ENCODE measurements around the gene TGFBR1.
A peak's percentile ranks its signal among the peaks of the same experiment; 100 is the strongest.
"Not testable (repeated sequence)": the region's sequence is repeated elsewhere in the genome, so short reads cannot be mapped to it uniquely, and the experiment has no call there.

The TGFBR1 gene

GRCh38 chr9:99096409-99096808 is 8.5 kb upstream of the TGFBR1 start:
- no peak for TF ChIP-seq CTCF (IDR thresholded peaks at IDR 0.05; ENCODE audit: low read length, missing control alignments)
- H3K4me3 ChIP-seq (replicated peaks; ENCODE audit: low read depth, low read length), result no peak overlapping the region
- DNase-seq (ENCODE audit: low read depth), result no peak

- H3K4me3 ChIP-seq (replicated peaks; ENCODE audit: low read depth, low read length); DNase-seq (ENCODE audit: low read depth): not testable (repeated sequence)
Measured at GRCh38 chr9:99099806-99100585, 4.9 kb upstream of the TGFBR1 start.

GRCh38 chr9:99101271-99101670 is 3.6 kb upstream of the TGFBR1 start:
- no peak for DNase-seq (ENCODE audit: low read depth)
- no peak for TF ChIP-seq CTCF (IDR thresholded peaks at IDR 0.05; ENCODE audit: low read length, missing control alignments)

GRCh38 chr9:99101812-99102211 is 3.1 kb upstream of the TGFBR1 start:
- no peak overlapping the region for H3K4me3 ChIP-seq (replicated peaks; ENCODE audit: low read depth, low read length)
- TF ChIP-seq CTCF (IDR thresholded peaks at IDR 0.05; ENCODE audit: low read length, missing control alignments), result no peak
- no peak for DNase-seq (ENCODE audit: low read depth)

More at GRCh38 chr9:99101271-99101670, 3.6 kb upstream of the TGFBR1 start:
- H3K4me3 ChIP-seq (replicated peaks; ENCODE audit: low read depth, low read length), result no peak overlapping the region

GRCh38 chr9:99103054-99103895 is 1.6 kb upstream of the TGFBR1 start:
- H3K4me3 ChIP-seq (replicated peaks; ENCODE audit: low read depth, low read length), result no peak overlapping the region
- TF ChIP-seq CTCF (IDR thresholded peaks at IDR 0.05; ENCODE audit: low read length, missing control alignments), result no peak
- DNase-seq (ENCODE audit: low read depth), result no peak

GRCh38 chr9:99103901-99104458 is 933 bp upstream of the TGFBR1 start:
- DNase-seq (ENCODE audit: low read depth), result peak; percentile 48
- TF ChIP-seq CTCF (IDR thresholded peaks at IDR 0.05; ENCODE audit: low read length, missing control alignments), result no peak
- peak overlapping the region; percentile 60 for H3K4me3 ChIP-seq (replicated peaks; ENCODE audit: low read depth, low read length)
